Astrocyte (in vitro differentiated cells and primary cell): ENCODE results near the gene MIS18A.

Experiments
- CTCF ChIP-seq: IDR thresholded peaks from 2 replicates; pipeline ENCODE4 v1.5.1; 2011; ENCODE audit warnings: low read depth, mild to moderate bottlenecking, inconsistent platforms, low read length, moderate library complexity; ENCODE audit not compliant: insufficient read depth
- EZH2 ChIP-seq: IDR thresholded peaks from 2 replicates; pipeline ENCODE4 v1.6.1; 2012; ENCODE audit warnings: mild to moderate bottlenecking, low read length, inconsistent platforms; ENCODE audit not compliant: insufficient read depth

DNA sequence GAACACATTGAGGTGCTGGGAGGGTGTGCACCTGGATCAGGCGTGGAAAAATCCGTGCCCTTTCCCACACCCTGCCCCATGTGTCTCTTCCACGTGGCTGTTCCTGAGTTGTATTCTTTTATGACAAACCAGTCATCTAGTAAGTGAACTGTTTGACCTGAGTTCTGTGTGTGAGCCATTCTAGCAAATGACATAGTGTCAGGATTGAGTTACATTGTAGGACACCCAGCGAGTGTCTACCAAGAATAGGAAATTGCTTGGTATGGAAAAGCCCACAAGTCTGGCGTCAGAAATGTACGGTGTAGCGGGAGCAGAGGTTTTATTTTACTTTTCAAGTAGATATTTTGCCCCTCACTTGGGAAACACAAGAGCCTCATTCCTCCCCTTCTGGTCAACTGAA, 18.6 kb upstream of the MIS18A start:
- TF ChIP-seq CTCF: no peak
- TF ChIP-seq EZH2: no peak
